HG03457 (cell line): Measurements from ENCODE around the gene SSH2.

Source experiments
- ATAC-seq: cut with Tn5 transposase; IDR thresholded peaks from one replicate; pipeline ENCODE4 v1.9.1; 2021; ENCODE audit warnings: moderate number of reproducible peaks; ENCODE audit not compliant: unreplicated experiment

Gene SSH2

GRCh38 chr17:29630630-29631193 is 299.3 kb downstream of the SSH2 start:
- no peak for ATAC-seq

GRCh38 chr17:29629839-29630238 is 300.2 kb downstream of the SSH2 start:
- no peak for ATAC-seq

- no peak for ATAC-seq
These were observed 301.4 kb downstream of the SSH2 start for GRCh38 chr17:29628644-29629043.

GRCh38 chr17:29627951-29628350 is 302.1 kb downstream of the SSH2 start:
- ATAC-seq = no peak

- ATAC-seq = no peak
These were observed 304.8 kb downstream of the SSH2 start for GRCh38 chr17:29625037-29625750.

GRCh38 chr17:29624586-29624985 is 305.4 kb downstream of the SSH2 start:
- no peak for ATAC-seq

GRCh38 chr17:29623283-29623647 is 306.8 kb downstream of the SSH2 start:
- ATAC-seq = no peak

- no peak for ATAC-seq
These were observed 307.4 kb downstream of the SSH2 start, which contains the start of gene CORO6 for GRCh38 chr17:29622337-29623282. CORO6 (minus strand) TSS chr17:29622912; CDS start chr17:29621421, 1,491 bp downstream.

GRCh38 chr17:29621751-29622194 is 308.3 kb downstream of the SSH2 start:
- ATAC-seq = no peak

GRCh38 chr17:29620779-29621500 is 309.1 kb downstream of the SSH2 start:
- ATAC-seq = no peak

GRCh38 chr17:29620271-29620670 is 309.8 kb downstream of the SSH2 start:
- no peak for ATAC-seq

GRCh38 chr17:29619251-29619650 is 310.8 kb downstream of the SSH2 start:
- ATAC-seq = no peak

GRCh38 chr17:29618272-29619065 is 311.6 kb downstream of the SSH2 start:
- no peak for ATAC-seq

- no peak for ATAC-seq
These were observed 312.4 kb downstream of the SSH2 start for GRCh38 chr17:29617481-29618271.

- ATAC-seq = no peak
These were observed 312.9 kb downstream of the SSH2 start for GRCh38 chr17:29617125-29617480.

- no peak for ATAC-seq
These were observed 313.6 kb downstream of the SSH2 start for GRCh38 chr17:29616300-29617048.

GRCh38 chr17:29615492-29616299 is 314.3 kb downstream of the SSH2 start:
- no peak for ATAC-seq

GRCh38 chr17:29615048-29615385 is 315.0 kb downstream of the SSH2 start:
- ATAC-seq = no peak
